HG03196 (cell line): ENCODE data around the gene EEA1.
A peak's percentile ranks its signal among the peaks of the same experiment; 100 is the strongest.
"Not testable (repeated sequence)": the region's sequence is repeated elsewhere in the genome, so short reads cannot be mapped to it uniquely, and the experiment has no call there.

ENCODE experiments used
- ATAC-seq: cut with Tn5 transposase; IDR thresholded peaks from one replicate; pipeline ENCODE4 v1.9.1; 2021; ENCODE audit not compliant: unreplicated experiment

The EEA1 gene

GRCh38 chr12:92756898-92757596 is 172.0 kb downstream of the EEA1 start:
- ATAC-seq = no peak

- ATAC-seq = no peak
Measured at GRCh38 chr12:92753976-92754885, 174.9 kb downstream of the EEA1 start.

GRCh38 chr12:92749691-92750090 is 179.4 kb downstream of the EEA1 start:
- ATAC-seq = not testable (repeated sequence)

- no peak for ATAC-seq
Measured at GRCh38 chr12:92747151-92747550, 181.9 kb downstream of the EEA1 start.

- no peak for ATAC-seq
Measured at GRCh38 chr12:92745856-92746550, 183.1 kb downstream of the EEA1 start.

- no peak for ATAC-seq
Measured at GRCh38 chr12:92743026-92743425, 186.1 kb downstream of the EEA1 start.

GRCh38 chr12:92740411-92740810 is 188.7 kb downstream of the EEA1 start:
- no peak for ATAC-seq

- no peak for ATAC-seq
Measured at GRCh38 chr12:92739113-92739512, 190.0 kb downstream of the EEA1 start.

GRCh38 chr12:92737855-92738850 is 190.9 kb downstream of the EEA1 start:
- ATAC-seq = no peak

GRCh38 chr12:92736605-92737004 is 192.5 kb downstream of the EEA1 start:
- ATAC-seq = no peak

- ATAC-seq = peak; percentile 58
Measured at GRCh38 chr12:92735131-92735721, 193.9 kb downstream of the EEA1 start.

GRCh38 chr12:92733661-92734060 is 195.4 kb downstream of the EEA1 start:
- ATAC-seq = no peak

- ATAC-seq = no peak
Measured at GRCh38 chr12:92733181-92733580, 195.9 kb downstream of the EEA1 start.

- no peak for ATAC-seq
Measured at GRCh38 chr12:92732716-92733115, 196.4 kb downstream of the EEA1 start.

- ATAC-seq = no peak
Measured at GRCh38 chr12:92732216-92732615, 196.9 kb downstream of the EEA1 start.

GRCh38 chr12:92730758-92731157 is 198.3 kb downstream of the EEA1 start:
- ATAC-seq = no peak

GRCh38 chr12:92729773-92730305 is 199.3 kb downstream of the EEA1 start:
- no peak for ATAC-seq

GRCh38 chr12:92726850-92727249 is 202.2 kb downstream of the EEA1 start:
- ATAC-seq = no peak

- no peak for ATAC-seq
Measured at GRCh38 chr12:92722897-92723296, 206.2 kb downstream of the EEA1 start.

GRCh38 chr12:92721656-92722055 is 207.4 kb downstream of the EEA1 start:
- no peak for ATAC-seq
